GM18505 (cell line): ENCODE measurements around the gene GAMT.
"Not testable (repeated sequence)": the region's sequence is repeated elsewhere in the genome, so short reads cannot be mapped to it uniquely, and the experiment has no call there.

Experiments used
- ATAC-seq: cut with Tn5 transposase; IDR thresholded peaks from one replicate; pipeline ENCODE4 v1.9.1; 2021; ENCODE audit not compliant: unreplicated experiment
- POLR2A ChIP-seq: IDR thresholded peaks from 4 replicates; pipeline ENCODE4 v1.6.1; 2011; ENCODE audit warnings: borderline replicate concordance; ENCODE audit not compliant: insufficient read depth, insufficient read length; ENCODE audit errors: extremely low read depth

GAMT gene

GRCh38 chr19:1401138-1401888 lies at the start of gene GAMT:
GAMT (minus strand) TSS chr19:1401542; CDS start chr19:1401476, 66 bp downstream.
- TF ChIP-seq POLR2A: peak; percentile 23
- no peak for ATAC-seq

- ATAC-seq: no peak
- no peak for TF ChIP-seq POLR2A
These were observed 48.4 kb upstream of the GAMT start, which contains the start of gene APC2 for GRCh38 chr19:1449467-1450442. APC2 (plus strand) TSS chr19:1450121; CDS start chr19:1453002, 2,881 bp downstream.

GRCh38 chr19:1447944-1448343 lies 46.6 kb upstream of the GAMT start:
- TF ChIP-seq POLR2A: no peak
- ATAC-seq: no peak

GRCh38 chr19:1447504-1447903 lies 46.2 kb upstream of the GAMT start:
- no peak for ATAC-seq
- no peak for TF ChIP-seq POLR2A

- ATAC-seq: no peak
- TF ChIP-seq POLR2A: no peak
These were observed 45.6 kb upstream of the GAMT start for GRCh38 chr19:1446713-1447481.

- no peak for ATAC-seq
- TF ChIP-seq POLR2A: no peak
These were observed 44.8 kb upstream of the GAMT start for GRCh38 chr19:1445932-1446712.

GRCh38 chr19:1445185-1445931 lies 44.0 kb upstream of the GAMT start:
- ATAC-seq: peak; percentile 57
- no peak for TF ChIP-seq POLR2A

- no peak for TF ChIP-seq POLR2A
- no peak for ATAC-seq
These were observed 40.5 kb upstream of the GAMT start for GRCh38 chr19:1441677-1442438.

- no peak for TF ChIP-seq POLR2A
- no peak for ATAC-seq
These were observed 39.7 kb upstream of the GAMT start for GRCh38 chr19:1441022-1441426.

GRCh38 chr19:1440418-1440801 lies 39.1 kb upstream of the GAMT start:
- TF ChIP-seq POLR2A: no peak
- ATAC-seq: no peak

GRCh38 chr19:1439525-1440417 lies 38.4 kb upstream of the GAMT start:
- not testable (repeated sequence) for ATAC-seq
